MV-4-11 (cell line): ENCODE measurements around the gene PCDHB10.
"Not testable (repeated sequence)": the region's sequence is repeated elsewhere in the genome, so short reads cannot be mapped to it uniquely, and the experiment has no call there.

Experiments used
- DNase-seq: peaks from one replicate; lab custom pipeline; 2025; lab: John Stamatoyannopoulos, UW

The PCDHB10 gene

GRCh38 chr5:141192110-141192725, at the start of gene PCDHB10:
PCDHB10 (plus strand) TSS chr5:141192353; CDS start chr5:141192553, 200 bp downstream.
- DNase-seq: peak; percentile 50

DNA sequence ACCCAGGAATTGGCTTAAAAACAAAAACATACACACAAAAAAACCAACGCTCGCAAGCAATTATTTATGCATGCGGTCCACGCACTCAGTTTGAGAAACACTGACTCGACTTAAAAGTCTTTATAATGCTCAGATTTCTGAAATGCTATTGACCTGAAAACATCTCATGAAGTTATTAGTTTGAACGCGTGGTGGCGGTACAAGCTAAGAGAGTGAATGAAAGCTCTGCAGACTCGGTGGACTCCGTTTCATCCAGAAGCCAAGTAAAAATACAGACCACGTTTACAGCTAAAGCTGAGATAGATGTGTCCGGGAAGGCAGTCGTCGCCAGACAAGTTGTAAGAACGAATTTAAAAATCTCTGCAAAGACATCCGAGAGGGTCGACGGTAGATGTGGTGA, 42.3 kb upstream of the PCDHB10 start, which contains the start of gene PCDHB6:
PCDHB6 (plus strand) TSS at position 246 of the 400 bp plus-strand sequence. CDS start 201 bp downstream, outside the sequence.
- peak; percentile 3 for DNase-seq

GRCh38 chr5:141150224-141150992, 41.7 kb upstream of the PCDHB10 start:
- no peak for DNase-seq

GRCh38 chr5:141150993-141151325, 41.2 kb upstream of the PCDHB10 start:
- DNase-seq: no peak

- not testable (repeated sequence) for DNase-seq
Observed at GRCh38 chr5:141151632-141152031, 40.5 kb upstream of the PCDHB10 start.

- not testable (repeated sequence) for DNase-seq
Observed at GRCh38 chr5:141152096-141152495, 40.1 kb upstream of the PCDHB10 start.

DNA sequence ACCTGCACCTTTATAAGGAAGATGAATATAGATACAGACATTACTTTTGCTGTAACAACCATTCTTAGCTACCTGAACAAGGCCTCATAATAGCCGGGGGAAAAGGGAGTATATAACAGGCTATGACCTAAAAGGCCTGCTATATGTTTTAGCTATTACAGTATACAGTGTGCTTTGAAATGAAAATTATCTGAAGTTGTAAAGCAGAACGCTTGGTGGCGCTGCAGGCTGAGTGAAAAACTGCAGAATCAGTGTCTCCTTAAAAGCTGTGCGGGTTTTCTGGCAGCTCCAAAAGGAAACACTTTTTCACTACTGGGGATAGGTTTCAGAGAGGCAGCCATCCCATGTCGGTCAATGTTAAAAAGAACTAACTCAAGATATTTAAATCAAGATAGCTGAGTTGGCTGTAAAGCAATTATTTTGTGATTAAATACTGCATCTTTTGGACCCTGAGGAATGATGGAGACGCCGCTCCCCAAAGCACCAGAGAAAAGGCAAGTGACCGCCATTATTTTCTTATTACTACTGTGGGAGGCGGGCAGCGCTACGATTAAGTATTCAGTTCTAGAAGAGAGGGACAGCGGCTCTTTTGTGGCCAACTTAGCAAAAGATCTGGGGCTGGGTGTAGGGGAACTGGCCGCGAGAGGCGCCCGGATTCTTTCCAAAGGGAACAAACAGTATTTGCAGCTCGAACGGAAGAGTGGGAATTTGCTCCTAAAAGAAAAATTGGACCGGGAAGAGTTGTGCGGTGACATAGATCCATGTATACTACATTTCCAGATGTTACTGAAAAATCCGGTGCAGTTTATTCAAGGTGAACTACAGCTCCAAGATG, 36.4 kb upstream of the PCDHB10 start:
- DNase-seq: no peak

DNA sequence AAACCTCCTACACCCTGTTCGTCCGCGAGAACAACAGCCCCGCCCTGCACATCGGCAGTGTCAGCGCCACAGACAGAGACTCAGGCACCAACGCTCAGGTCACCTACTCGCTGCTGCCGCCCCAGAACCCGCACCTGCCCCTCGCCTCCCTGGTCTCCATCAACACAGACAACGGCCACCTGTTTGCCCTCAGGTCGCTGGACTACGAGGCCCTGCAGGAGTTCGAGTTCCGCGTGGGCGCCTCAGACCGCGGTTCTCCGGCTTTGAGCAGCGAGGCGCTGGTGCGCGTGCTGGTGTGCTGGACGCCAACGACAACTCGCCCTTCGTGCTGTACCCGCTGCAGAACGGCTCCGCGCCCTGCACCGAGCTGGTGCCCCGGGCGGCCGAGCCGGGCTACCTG, 34.8 kb upstream of the PCDHB10 start:
- not testable (repeated sequence) for DNase-seq

- DNase-seq: not testable (repeated sequence)
Observed at GRCh38 chr5:141157901-141158300, 34.3 kb upstream of the PCDHB10 start.

DNA sequence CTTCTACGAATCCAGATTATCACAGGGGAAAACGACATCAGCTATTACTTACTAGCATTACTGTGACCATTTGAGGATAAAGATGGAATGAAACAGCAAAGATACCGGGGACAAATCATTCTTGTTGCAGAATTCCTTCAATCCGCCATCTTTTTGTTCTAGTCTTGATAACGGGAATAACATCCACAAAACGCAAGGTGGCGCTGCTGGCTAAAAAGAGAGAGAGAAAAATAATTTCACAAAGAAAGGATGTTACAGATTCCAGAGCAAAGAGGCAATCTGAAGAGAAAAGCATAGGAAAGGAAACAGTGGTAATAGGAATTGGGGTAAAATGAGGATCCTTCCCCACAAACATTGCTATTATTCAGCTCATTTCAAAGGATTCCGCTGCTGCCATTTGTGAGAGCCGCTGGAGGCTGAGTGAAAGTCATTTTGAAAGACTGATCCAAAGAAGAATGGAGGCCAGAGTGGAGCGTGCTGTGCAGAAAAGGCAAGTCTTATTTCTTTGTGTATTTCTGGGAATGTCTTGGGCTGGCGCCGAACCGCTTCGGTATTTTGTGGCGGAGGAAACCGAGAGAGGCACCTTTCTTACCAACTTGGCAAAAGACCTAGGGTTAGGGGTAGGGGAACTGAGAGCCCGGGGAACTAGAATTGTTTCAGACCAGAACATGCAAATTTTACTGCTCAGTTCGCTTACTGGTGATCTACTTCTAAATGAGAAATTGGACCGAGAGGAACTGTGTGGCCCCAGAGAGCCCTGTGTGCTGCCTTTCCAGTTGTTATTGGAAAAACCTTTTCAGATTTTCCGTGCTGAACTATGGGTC, 19.6 kb upstream of the PCDHB10 start, which contains the start of gene PCDHB7:
PCDHB7 (plus strand) TSS at position 264 of the 824 bp plus-strand sequence; CDS start at position 456, 192 bp downstream.
- no peak for DNase-seq

DNA sequence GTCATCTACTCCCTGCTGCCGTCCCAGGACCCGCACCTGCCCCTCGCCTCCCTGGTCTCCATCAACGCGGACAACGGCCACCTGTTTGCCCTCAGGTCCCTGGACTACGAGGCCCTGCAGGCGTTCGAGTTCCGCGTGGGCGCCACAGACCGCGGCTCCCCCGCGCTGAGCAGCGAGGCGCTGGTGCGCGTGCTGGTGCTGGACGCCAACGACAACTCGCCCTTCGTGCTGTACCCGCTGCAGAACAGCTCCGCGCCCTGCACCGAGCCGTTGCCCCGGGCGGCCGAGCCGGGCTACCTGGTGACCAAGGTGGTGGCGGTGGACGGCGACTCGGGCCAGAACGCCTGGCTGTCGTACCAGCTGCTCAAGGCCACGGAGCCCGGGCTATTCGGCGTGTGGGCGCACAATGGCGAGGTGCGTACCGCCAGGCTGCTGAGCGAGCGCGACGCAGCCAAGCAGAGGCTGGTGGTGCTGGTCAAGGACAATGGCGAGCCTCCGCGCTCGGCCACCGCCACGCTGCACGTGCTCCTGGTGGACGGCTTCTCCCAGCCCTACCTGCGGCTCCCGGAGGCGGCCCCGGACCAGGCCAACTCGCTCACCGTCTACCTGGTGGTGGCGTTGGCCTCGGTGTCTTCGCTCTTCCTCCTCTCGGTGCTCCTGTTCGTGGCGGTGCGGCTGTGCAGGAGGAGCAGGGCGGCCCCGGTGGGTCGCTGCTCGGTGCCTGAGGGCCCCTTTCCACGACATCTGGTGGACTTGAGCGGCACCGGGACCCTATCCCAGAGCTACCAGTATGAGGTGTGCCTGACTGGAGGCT, 17.7 kb upstream of the PCDHB10 start:
- not testable (repeated sequence) for DNase-seq

- DNase-seq: no peak
Observed at GRCh38 chr5:141175933-141176332, 16.2 kb upstream of the PCDHB10 start.

DNA sequence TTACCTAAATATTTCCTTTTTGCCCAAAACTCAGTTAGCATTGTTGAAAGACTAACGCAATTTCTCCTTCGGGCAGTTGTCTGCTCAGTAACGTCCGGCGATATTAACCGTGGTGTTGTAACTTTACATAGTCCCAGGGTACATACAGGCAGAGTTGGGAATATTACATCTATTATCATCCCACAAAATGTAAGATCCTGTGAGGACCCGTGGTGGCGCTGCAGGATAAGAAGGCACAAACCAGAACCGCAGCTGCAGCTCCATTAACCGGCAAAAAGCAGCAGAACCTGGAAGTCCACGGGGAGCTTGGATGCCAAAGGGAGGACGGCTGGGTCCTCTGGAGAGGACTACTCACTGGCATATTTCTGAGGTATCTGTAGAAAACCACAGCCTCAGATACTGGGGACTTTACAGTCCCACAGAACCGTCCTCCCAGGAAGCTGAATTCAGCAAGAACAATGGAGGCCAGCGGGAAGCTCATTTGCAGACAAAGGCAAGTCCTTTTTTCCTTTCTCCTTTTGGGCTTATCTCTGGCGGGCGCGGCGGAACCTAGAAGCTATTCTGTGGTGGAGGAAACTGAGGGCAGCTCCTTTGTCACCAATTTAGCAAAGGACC, 14.5 kb upstream of the PCDHB10 start, which contains the start of gene PCDHB8:
PCDHB8 (plus strand) TSS at position 214 of the 615 bp plus-strand sequence; CDS start at position 459, 245 bp downstream.
- not testable (repeated sequence) for DNase-seq

GRCh38 chr5:141179371-141179770, 12.8 kb upstream of the PCDHB10 start:
- not testable (repeated sequence) for DNase-seq

DNA sequence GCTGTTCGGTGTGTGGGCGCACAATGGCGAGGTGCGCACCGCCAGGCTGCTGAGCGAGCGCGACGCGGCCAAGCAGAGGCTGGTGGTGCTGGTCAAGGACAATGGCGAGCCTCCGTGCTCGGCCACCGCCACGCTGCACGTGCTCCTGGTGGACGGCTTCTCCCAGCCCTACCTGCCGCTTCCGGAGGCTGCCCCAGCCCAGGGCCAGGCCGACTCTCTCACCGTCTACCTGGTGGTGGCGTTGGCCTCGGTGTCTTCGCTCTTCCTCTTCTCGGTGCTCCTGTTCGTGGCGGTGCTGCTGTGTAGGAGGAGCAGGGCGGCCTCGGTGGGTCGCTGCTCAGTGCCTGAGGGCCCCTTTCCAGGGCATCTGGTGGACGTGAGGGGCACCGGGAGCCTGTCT, 12.3 kb upstream of the PCDHB10 start:
- DNase-seq: not testable (repeated sequence)

DNA sequence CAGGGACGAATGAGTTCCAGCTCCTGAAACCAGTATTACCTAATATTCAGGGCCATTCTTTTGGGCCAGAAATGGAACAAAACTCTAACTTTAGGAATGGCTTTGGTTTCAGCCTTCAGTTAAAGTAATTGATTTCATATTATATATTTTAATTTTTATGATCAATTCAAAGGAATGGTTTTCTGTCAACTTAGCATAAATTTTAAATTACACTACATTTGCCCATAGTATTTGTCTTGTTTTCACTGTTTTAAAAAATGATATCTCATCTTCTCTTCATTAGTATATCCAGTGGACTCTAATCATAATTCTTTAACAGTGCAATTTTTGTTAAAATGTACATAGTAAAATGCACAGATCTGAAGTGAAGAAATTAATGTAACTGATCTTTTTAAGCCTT, 11.8 kb upstream of the PCDHB10 start:
- DNase-seq: no peak

GRCh38 chr5:141182248-141182647, 9.9 kb upstream of the PCDHB10 start, which contains the start of gene PCDHB16:
PCDHB16 (plus strand) TSS chr5:141182387; CDS start chr5:141182560, 173 bp downstream.
- no peak for DNase-seq

GRCh38 chr5:141184117-141184855, 7.9 kb upstream of the PCDHB10 start:
- not testable (repeated sequence) for DNase-seq

DNA sequence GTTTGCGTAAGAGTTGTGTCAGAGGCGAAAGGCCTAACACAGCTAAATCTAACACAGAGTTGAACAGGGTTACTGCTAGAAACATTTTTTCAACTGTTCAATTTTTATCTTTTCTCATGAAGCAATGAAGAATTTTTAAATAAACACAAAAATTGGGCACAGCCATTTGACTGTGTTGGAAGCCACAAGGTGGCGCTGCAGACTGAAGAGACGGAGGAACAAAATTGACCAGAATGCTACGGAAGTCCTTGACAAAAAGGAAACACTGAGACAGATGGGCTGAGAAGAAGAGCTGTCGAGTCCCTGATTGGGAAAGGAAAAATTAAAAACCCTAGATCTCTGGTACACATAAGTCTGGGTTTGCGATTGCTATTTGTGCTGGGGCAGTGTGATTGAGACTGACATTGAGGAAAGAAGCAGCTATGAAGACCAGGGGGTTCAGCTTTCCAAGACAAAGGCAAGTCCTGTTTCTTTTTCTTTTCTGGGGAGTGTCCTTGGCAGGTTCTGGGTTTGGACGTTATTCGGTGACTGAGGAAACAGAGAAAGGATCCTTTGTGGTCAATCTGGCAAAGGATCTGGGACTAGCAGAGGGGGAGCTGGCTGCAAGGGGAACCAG, 5.1 kb upstream of the PCDHB10 start, which contains the start of gene PCDHB9:
PCDHB9 (plus strand) TSS at position 265 of the 616 bp plus-strand sequence; CDS start at position 423, 158 bp downstream.
- DNase-seq: peak; percentile 21
